ENCODE measurements around the gene CAPZA1. TPM values are rescaled to one million over a fixed set of nuclear protein-coding genes. Genes with fewer than 3 reads are reported as not detected.

CAPZA1 gene
- total and polyA plus RNA-seq, 2 experiments from 2014 or later, result 273 to 279 TPM

GRCh38 chr1:112687785-112688496, 68.3 kb downstream of the CAPZA1 start:
- no peak overlapping the region for H3K4me3 ChIP-seq
- no peak overlapping the region for H3K4me2 ChIP-seq (ENCODE audit: unreplicated experiment)
- no peaks in the 10 kb centered on the region for H3K9me2 ChIP-seq (ENCODE audit: insufficient read depth)
- H3K9me3 ChIP-seq (ENCODE audit: low read depth), result no peaks in the 10 kb centered on the region
- in situ Hi-C loops (cut with MboI), result no loop called here
- H3K27me3 ChIP-seq (replicated peaks; ENCODE audit: insufficient read depth), result no peaks in the 10 kb centered on the region
- peaks cover 12% of the 10 kb centered on the region for H3F3A ChIP-seq (ENCODE audit: insufficient read depth)
- peaks cover 12% of the 10 kb centered on the region; the same call in 1 of the 2 replicates for H3K79me2 ChIP-seq (ENCODE audit: insufficient read depth)
- H3K9ac ChIP-seq, result no peak overlapping the region
- TF ChIP-seq EZH2phosphoT487 (IDR thresholded peaks at IDR 0.05; ENCODE audit: insufficient read depth, low read depth), result no peak
- TF ChIP-seq EZH2 (IDR thresholded peaks at IDR 0.05; ENCODE audit: insufficient read depth, poor library complexity, severe bottlenecking), result no peak
- no peak overlapping the region for H2AFZ ChIP-seq
- peaks cover 5% of the 10 kb centered on the region for H3K4me1 ChIP-seq (ENCODE audit: insufficient read depth)
- H4K20me1 ChIP-seq (ENCODE audit: insufficient read depth), result no peaks in the 10 kb centered on the region
- no peaks in the 10 kb centered on the region for H3K36me3 ChIP-seq (ENCODE audit: low read depth)
- no peak for DNase-seq
- no peak overlapping the region for H3K27ac ChIP-seq
- 88 to 90% methylated on average over 13 of the region's 13 CpGs for WGBS, 2 experiments (ENCODE audit: low coverage in 1 of 2, low lambda C conversion rate in 2 of 2, missing lambda C conversion rate in 2 of 2)

DNA sequence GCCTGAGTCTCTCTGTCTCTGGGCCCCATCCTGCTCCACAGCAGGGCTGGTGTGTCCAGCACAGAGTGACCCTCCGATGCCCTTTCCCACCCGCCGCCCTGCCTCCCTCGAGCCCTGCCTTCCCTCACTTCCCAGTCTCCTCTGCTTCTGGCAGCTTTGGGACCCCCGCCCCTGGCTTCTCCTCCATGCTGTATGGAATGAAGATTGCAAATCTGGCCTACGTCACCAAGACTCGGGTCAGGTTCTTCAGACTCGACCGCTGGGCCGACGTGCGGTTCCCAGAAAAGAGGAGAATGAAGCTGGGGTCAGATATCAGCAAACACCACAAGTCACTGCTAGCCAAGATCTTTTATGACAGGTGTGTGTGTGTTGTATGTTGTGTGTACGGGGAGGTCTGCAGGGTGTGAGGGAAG, 69.2 kb downstream of the CAPZA1 start:
- H3K4me3 ChIP-seq, result no peak overlapping the region
- H3K4me1 ChIP-seq (ENCODE audit: insufficient read depth), result peaks cover 5% of the 10 kb centered on the region
- no peak overlapping the region for H3K4me2 ChIP-seq (ENCODE audit: unreplicated experiment)
- no peaks in the 10 kb centered on the region for H4K20me1 ChIP-seq (ENCODE audit: insufficient read depth)
- H2AFZ ChIP-seq, result no peak overlapping the region
- no peak for DNase-seq
- in situ Hi-C loops (cut with MboI), result no loop called here
- no peak overlapping the region for H3K9ac ChIP-seq
- H3F3A ChIP-seq (ENCODE audit: insufficient read depth), result peaks cover 12% of the 10 kb centered on the region
- H3K27ac ChIP-seq, result no peak overlapping the region
- H3K36me3 ChIP-seq (ENCODE audit: low read depth), result no peaks in the 10 kb centered on the region; the same call in 1 of the 2 replicates
- WGBS, 2 experiments (ENCODE audit: low coverage in 1 of 2, low lambda C conversion rate in 2 of 2, missing lambda C conversion rate in 2 of 2), result 85 to 89% methylated on average over 13 of the region's 13 CpGs
- no peaks in the 10 kb centered on the region for H3K9me3 ChIP-seq (ENCODE audit: low read depth)
- TF ChIP-seq EZH2 (IDR thresholded peaks at IDR 0.05; ENCODE audit: insufficient read depth, poor library complexity, severe bottlenecking) (no peak), EZH2phosphoT487 (IDR thresholded peaks at IDR 0.05; ENCODE audit: insufficient read depth, low read depth) (no peak)
- no peaks in the 10 kb centered on the region for H3K9me2 ChIP-seq (ENCODE audit: insufficient read depth)
- 0 out of 2 replicates have a peak, but pooled peaks cover 7% of the 10 kb centered on the region for H3K79me2 ChIP-seq (ENCODE audit: insufficient read depth)
- no peaks in the 10 kb centered on the region for H3K27me3 ChIP-seq (replicated peaks; ENCODE audit: insufficient read depth)

DNA sequence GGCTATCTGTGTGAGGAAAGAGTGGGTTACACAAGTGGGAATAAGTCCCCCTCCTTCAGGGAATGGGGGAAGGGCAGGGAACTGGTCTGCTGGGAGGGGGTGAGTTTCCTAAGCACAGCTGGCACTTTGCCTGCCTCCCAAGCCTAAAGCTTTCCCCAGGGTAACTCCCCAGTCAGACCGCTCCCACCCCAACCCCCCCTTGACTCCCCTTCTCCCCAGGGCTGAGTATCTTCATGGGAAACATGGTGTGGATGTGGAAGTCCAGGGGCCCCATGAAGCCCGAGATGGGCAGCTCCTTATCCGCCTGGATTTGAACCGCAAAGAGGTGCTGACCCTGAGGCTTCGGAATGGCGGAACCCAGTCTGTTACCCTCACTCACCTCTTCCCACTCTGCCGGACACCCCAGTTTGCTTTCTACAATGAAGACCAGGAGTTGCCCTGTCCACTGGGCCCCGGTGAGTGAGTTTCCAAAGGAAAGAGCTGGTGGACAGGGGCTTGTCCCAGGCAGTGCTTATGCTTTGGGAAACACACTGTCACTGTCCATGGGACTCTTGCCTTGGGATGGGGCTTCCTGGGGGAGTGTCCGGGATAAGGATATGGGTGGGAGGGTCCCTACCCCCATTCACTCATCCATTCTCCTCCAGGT, 69.7 kb downstream of the CAPZA1 start:
- Histone ChIP-seq H3K4me3 (no peak overlapping the region), H2AFZ (no peak overlapping the region), H3K27ac (no peak overlapping the region), H3K36me3 (ENCODE audit: low read depth) (no peaks in the 10 kb centered on the region; the same call in 1 of the 2 replicates), H3K4me1 (ENCODE audit: insufficient read depth) (peaks cover 5% of the 10 kb centered on the region), H3K4me2 (ENCODE audit: unreplicated experiment) (no peak overlapping the region), H3K9me2 (ENCODE audit: insufficient read depth) (no peaks in the 10 kb centered on the region), H3K79me2 (ENCODE audit: insufficient read depth) (0 out of 2 replicates have a peak, but pooled peaks cover 6% of the 10 kb centered on the region), H3K9me3 (ENCODE audit: low read depth) (no peaks in the 10 kb centered on the region), H3K9ac (no peak overlapping the region), H3F3A (ENCODE audit: insufficient read depth) (peaks cover 12% of the 10 kb centered on the region), H3K27me3 (replicated peaks; ENCODE audit: insufficient read depth) (no peaks in the 10 kb centered on the region), H4K20me1 (ENCODE audit: insufficient read depth) (no peaks in the 10 kb centered on the region)
- DNase-seq, result no peak
- WGBS, 2 experiments (ENCODE audit: low coverage in 1 of 2, low lambda C conversion rate in 2 of 2, missing lambda C conversion rate in 2 of 2), result 90 to 91% methylated on average over 9 of the region's 9 CpGs
- in situ Hi-C loops (cut with MboI), result no loop called here
- TF ChIP-seq EZH2 (IDR thresholded peaks at IDR 0.05; ENCODE audit: insufficient read depth, poor library complexity, severe bottlenecking), result no peak
- TF ChIP-seq EZH2phosphoT487 (IDR thresholded peaks at IDR 0.05; ENCODE audit: insufficient read depth, low read depth), result no peak

DNA sequence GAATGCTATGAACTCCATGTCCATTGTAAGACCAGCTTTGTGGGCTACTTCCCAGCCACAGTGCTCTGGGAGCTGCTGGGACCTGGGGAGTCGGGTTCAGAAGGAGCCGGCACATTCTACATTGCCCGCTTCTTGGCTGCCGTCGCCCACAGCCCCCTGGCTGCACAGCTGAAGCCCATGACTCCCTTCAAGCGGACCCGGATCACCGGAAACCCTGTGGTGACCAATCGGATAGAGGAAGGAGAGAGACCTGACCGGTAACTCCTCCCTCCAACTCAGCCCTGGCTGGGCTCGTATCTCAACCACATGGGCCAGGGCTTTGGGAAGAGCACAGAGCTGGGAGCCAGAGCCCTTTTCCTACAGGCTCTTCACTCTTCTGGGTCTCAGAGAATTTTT, 70.2 kb downstream of the CAPZA1 start:
- in situ Hi-C loops (cut with MboI), result no loop called here
- H3K9me3 ChIP-seq (ENCODE audit: low read depth), result no peaks in the 10 kb centered on the region
- 91 to 94% methylated on average over 11 of the region's 11 CpGs for WGBS, 2 experiments (ENCODE audit: low coverage in 1 of 2, low lambda C conversion rate in 2 of 2, missing lambda C conversion rate in 2 of 2)
- no peak overlapping the region for H3K27ac ChIP-seq
- H3K79me2 ChIP-seq (ENCODE audit: insufficient read depth), result 0 out of 2 replicates have a peak, but pooled peaks cover 4% of the 10 kb centered on the region
- H3K36me3 ChIP-seq (ENCODE audit: low read depth), result no peaks in the 10 kb centered on the region; the same call in 1 of the 2 replicates
- H3K9ac ChIP-seq, result no peak overlapping the region
- H3K4me3 ChIP-seq, result no peak overlapping the region
- H4K20me1 ChIP-seq (ENCODE audit: insufficient read depth), result no peaks in the 10 kb centered on the region
- no peak for TF ChIP-seq EZH2 (IDR thresholded peaks at IDR 0.05; ENCODE audit: insufficient read depth, poor library complexity, severe bottlenecking)
- no peak for TF ChIP-seq EZH2phosphoT487 (IDR thresholded peaks at IDR 0.05; ENCODE audit: insufficient read depth, low read depth)
- H2AFZ ChIP-seq, result no peak overlapping the region
- no peak overlapping the region for H3K4me2 ChIP-seq (ENCODE audit: unreplicated experiment)
- no peak for DNase-seq
- peaks cover 12% of the 10 kb centered on the region for H3F3A ChIP-seq (ENCODE audit: insufficient read depth)
- H3K27me3 ChIP-seq (replicated peaks; ENCODE audit: insufficient read depth), result no peaks in the 10 kb centered on the region
- peaks cover 5% of the 10 kb centered on the region for H3K4me1 ChIP-seq (ENCODE audit: insufficient read depth)
- no peaks in the 10 kb centered on the region for H3K9me2 ChIP-seq (ENCODE audit: insufficient read depth)

Data from GM23248 (cell line).